Activated CD4-positive, alpha-beta T cell treated with anti-CD3 and anti-CD28 coated beads, Interleukin-2, amount 10 ng/mL, durations not matched to agents 7 days and 5 days (primary cell): Measurements from ENCODE around the gene MYO7B. TPM values are rescaled to one million over a fixed set of nuclear protein-coding genes. Genes with fewer than 3 reads are reported as not detected.
"Not testable (repeated sequence)": the region's sequence is repeated elsewhere in the genome, so short reads cannot be mapped to it uniquely, and the experiment has no call there.

Source experiments
- CTCF ChIA-PET: fragments of 350-600 bp; sonication (Branson Sonifier 250); formaldehyde crosslinking; loops from one replicate; lab custom pipeline; 2021; ENCODE audit warnings: antibody characterized with exemption; lab: Charles Lee
- POLR2A ChIA-PET: fragments of 350-600 bp; sonication (Branson Sonifier 250); formaldehyde crosslinking; loops from one replicate; lab custom pipeline; 2021; ENCODE audit warnings: antibody characterized with exemption; lab: Charles Lee
- DNase-seq: peaks from one replicate; pipeline ENCODE4 v3.0.0-alpha.2; 2020
- H3K27ac Mint-ChIP-seq: one replicate; pipeline ENCODE4 v1.8.0; 2021; ENCODE audit warnings: mild to moderate bottlenecking, moderate library complexity, mixed read lengths
- H3K27me3 Mint-ChIP-seq: one replicate; pipeline ENCODE4 v1.8.0; 2021; ENCODE audit warnings: mixed read lengths
- H3K36me3 Mint-ChIP-seq: one replicate; pipeline ENCODE4 v1.8.0; 2021; ENCODE audit warnings: low read depth, mixed read lengths
- H3K4me1 Mint-ChIP-seq: one replicate; pipeline ENCODE4 v1.8.0; 2021; ENCODE audit warnings: mixed read lengths
- H3K4me3 Mint-ChIP-seq: one replicate; pipeline ENCODE4 v1.8.0; 2021; ENCODE audit warnings: mild to moderate bottlenecking, moderate library complexity, mixed read lengths
- H3K9me3 Mint-ChIP-seq: one replicate; pipeline ENCODE4 v1.8.0; 2021; ENCODE audit warnings: mixed read lengths
- total RNA-seq, 2 experiments: library from RNA; stranded (reverse); gene quantifications; one replicate each; pipeline ENCODE4 v1.2.3, GENCODE V29; 2021

The MYO7B gene
- total RNA-seq, 2 experiments from 2014 or later: 0.60 to 0.69 TPM

- ChIA-PET CTCF (interaction anchor here (1.6 kb wide), 1 partner anchor 28 kb away, joined by 5 read pairs; no protein-coding TSS in a partner anchor), POLR2A (no interaction called here)
- no peak for DNase-seq
- Mint-ChIP-seq H3K27me3 (peaks cover 22% of the 10 kb centered on the region), H3K4me3 (no peak overlapping the region), H3K27ac (peak overlapping the region; percentile 91), H3K4me1 (peaks cover 21% of the 10 kb centered on the region), H3K9me3 (peaks cover 7% of the 10 kb centered on the region), H3K36me3 (peaks cover 6% of the 10 kb centered on the region)
Measured at GRCh38 chr2:127562936-127563335, 27.5 kb downstream of the MYO7B start.

- Mint-ChIP-seq H3K9me3 (peaks cover 7% of the 10 kb centered on the region), H3K36me3 (peaks cover 6% of the 10 kb centered on the region), H3K27me3 (peaks cover 14% of the 10 kb centered on the region), H3K27ac (peak overlapping the region; percentile 91), H3K4me3 (peak overlapping the region; percentile 37), H3K4me1 (peaks cover 21% of the 10 kb centered on the region)
- DNase-seq: peak; percentile 52
- ChIA-PET POLR2A (interaction anchor here (0.5 kb wide), 1 partner anchor 9 kb away, joined by 3 read pairs; no protein-coding TSS in a partner anchor), CTCF (interaction anchor here (1.1 to 1.6 kb wide), 2 partner anchors 27 to 138 kb away, joined by 3 to 5 read pairs; partner anchors contain the start of gene SFT2D3)
Measured at GRCh38 chr2:127563458-127564428, 28.3 kb downstream of the MYO7B start.

- Mint-ChIP-seq H3K27ac (peak overlapping the region; percentile 54), H3K27me3 (peaks cover 14% of the 10 kb centered on the region)
- POLR2A ChIA-PET: no interaction called here
Measured at GRCh38 chr2:127564429-127565260, 29.2 kb downstream of the MYO7B start.

DNA sequence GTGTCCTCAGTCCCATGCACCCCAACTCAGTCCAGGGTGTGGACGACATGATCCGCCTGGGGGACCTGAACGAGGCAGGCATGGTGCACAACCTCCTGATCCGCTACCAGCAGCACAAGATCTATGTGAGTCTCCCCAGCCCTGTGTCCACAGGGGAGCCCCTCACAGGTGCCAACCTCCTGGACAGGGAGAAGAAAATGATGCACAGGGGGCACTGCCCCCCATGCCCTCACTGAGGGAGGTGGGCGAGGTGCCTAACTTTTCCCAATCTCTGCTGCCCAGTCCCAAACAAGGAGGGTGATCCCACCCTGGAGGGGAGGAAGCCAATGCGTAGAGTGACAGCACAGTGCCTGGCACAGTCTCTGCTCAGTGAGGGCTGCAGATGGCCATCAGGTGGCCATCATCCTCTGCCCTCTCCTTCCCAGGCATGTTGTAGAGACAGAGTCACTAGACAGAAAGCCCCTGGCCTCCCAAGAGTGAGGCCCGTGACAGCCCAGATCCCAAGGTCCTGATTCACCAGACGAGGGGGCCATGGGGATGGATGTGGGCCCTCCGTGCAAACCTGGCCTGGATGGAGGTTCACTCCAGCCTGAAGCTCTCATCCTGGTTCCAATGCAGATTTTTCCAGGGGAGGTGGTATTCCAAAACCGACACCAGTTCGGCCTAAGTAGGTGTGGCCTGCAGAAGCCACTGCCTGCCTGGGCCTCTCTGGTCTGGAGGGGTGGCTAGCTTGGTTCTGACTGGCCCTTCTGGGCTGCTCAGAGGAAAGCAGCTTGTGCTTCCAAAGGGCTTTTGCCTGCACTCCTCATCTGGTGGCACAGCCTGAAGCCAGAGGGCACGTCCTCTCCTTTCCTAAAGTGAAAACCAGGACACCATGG lies 30.0 kb downstream of the MYO7B start:
- peaks cover 7% of the 10 kb centered on the region for H3K9me3 Mint-ChIP-seq
- H3K27me3 Mint-ChIP-seq: peaks cover 14% of the 10 kb centered on the region
- peaks cover 6% of the 10 kb centered on the region for H3K36me3 Mint-ChIP-seq
- CTCF ChIA-PET: interaction anchor here (0.6 kb wide), 1 partner anchor 498 kb away, joined by 3 read pairs; no protein-coding TSS in a partner anchor
- POLR2A ChIA-PET: no interaction called here
- H3K4me3 Mint-ChIP-seq: no peak overlapping the region
- H3K27ac Mint-ChIP-seq: no peak overlapping the region
- no peak for DNase-seq
- H3K4me1 Mint-ChIP-seq: peaks cover 21% of the 10 kb centered on the region

More at GRCh38 chr2:127564429-127565260, 29.2 kb downstream of the MYO7B start:
- Mint-ChIP-seq H3K36me3 (peaks cover 6% of the 10 kb centered on the region), H3K4me1 (peaks cover 21% of the 10 kb centered on the region), H3K9me3 (peaks cover 7% of the 10 kb centered on the region), H3K4me3 (no peak overlapping the region)
- CTCF ChIA-PET: interaction anchor here (1.1 kb wide), 1 partner anchor 137 kb away, joined by 3 read pairs; the partner anchor contains the start of gene SFT2D3
- DNase-seq: no peak

DNA sequence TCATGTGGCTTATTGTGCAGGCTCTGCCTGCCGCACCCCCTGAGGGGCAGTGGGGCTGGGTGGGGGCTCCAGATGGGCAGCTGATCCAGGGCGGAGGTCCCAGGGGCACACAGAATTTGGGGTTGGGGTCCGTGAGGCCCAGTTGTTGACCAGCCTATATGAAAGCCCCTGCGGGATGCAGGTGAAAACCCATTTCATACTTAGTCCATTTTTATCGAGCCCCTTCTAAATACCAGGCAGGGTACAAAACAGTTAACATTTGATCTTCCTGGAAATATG lies 30.6 kb downstream of the MYO7B start:
- no peak overlapping the region for H3K4me3 Mint-ChIP-seq
- CTCF ChIA-PET: interaction anchor here (0.6 kb wide), 1 partner anchor 499 kb away, joined by 3 read pairs; no protein-coding TSS in a partner anchor
- H3K27me3 Mint-ChIP-seq: peaks cover 17% of the 10 kb centered on the region
- H3K36me3 Mint-ChIP-seq: peaks cover 6% of the 10 kb centered on the region
- no peak overlapping the region for H3K27ac Mint-ChIP-seq
- POLR2A ChIA-PET: no interaction called here
- no peak for DNase-seq
- H3K4me1 Mint-ChIP-seq: peaks cover 21% of the 10 kb centered on the region
- peaks cover 7% of the 10 kb centered on the region for H3K9me3 Mint-ChIP-seq

DNA sequence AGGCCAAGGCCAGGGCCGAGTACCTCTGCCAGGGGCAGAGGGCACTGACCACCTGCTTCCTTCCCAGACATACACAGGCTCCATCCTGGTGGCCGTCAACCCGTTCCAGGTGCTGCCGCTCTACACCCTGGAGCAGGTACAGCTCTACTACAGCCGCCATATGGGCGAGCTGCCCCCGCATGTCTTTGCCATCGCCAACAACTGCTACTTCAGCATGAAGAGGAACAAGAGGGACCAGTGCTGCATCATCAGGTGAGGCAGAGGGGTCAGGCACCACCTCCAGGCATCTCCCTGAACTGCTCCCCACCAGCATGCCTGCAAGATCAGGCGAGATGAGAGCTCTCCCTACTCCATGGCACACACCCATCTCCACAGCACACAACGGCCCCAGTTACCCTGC lies 31.1 kb downstream of the MYO7B start:
- H3K4me1 Mint-ChIP-seq: peaks cover 21% of the 10 kb centered on the region
- POLR2A ChIA-PET: no interaction called here
- H3K27ac Mint-ChIP-seq: no peak overlapping the region
- H3K36me3 Mint-ChIP-seq: peaks cover 6% of the 10 kb centered on the region
- no peak for DNase-seq
- CTCF ChIA-PET: interaction anchor here (0.6 kb wide), 1 partner anchor 499 kb away, joined by 3 read pairs; no protein-coding TSS in a partner anchor
- H3K9me3 Mint-ChIP-seq: peaks cover 7% of the 10 kb centered on the region
- peaks cover 17% of the 10 kb centered on the region for H3K27me3 Mint-ChIP-seq
- H3K4me3 Mint-ChIP-seq: no peak overlapping the region

DNA sequence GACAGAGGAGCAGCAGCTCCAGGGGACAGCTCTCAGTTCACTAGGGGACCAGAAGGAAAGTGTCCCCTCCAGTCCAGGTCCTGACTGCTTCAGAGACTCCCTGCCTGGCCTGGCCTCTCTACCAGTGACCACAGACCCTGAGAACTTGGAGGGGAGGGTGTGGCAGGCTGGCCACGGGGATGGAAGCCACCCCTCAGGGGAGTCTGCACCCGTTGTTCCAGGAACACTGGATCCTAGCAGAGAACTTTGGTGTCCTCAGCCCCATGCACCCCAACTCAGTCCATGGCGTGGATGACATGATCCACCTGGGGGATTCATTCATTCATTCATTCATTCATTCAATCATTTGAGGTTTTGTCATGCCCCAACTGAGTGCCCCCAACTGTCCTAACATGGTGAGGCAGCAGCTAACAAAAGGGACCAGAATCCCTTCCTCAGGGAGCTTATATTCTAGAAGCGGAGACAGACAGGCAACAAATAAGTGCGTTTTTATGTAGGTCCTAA lies 31.9 kb downstream of the MYO7B start:
- no peak for DNase-seq
- no peak overlapping the region for H3K27ac Mint-ChIP-seq
- peaks cover 6% of the 10 kb centered on the region for H3K36me3 Mint-ChIP-seq
- peaks cover 21% of the 10 kb centered on the region for H3K4me1 Mint-ChIP-seq
- peaks cover 5% of the 10 kb centered on the region for H3K9me3 Mint-ChIP-seq
- CTCF ChIA-PET: interaction anchor here (0.6 to 1.6 kb wide), 2 partner anchors 17 to 24 kb away, joined by 3 to 7 read pairs; no protein-coding TSS in a partner anchor
- H3K27me3 Mint-ChIP-seq: peaks cover 18% of the 10 kb centered on the region
- no peak overlapping the region for H3K4me3 Mint-ChIP-seq
- POLR2A ChIA-PET: no interaction called here

- Mint-ChIP-seq H3K36me3 (peaks cover 2% of the 10 kb centered on the region), H3K27me3 (peaks cover 16% of the 10 kb centered on the region), H3K27ac (no peak overlapping the region), H3K9me3 (peaks cover 1% of the 10 kb centered on the region), H3K4me3 (no peak overlapping the region), H3K4me1 (peaks cover 17% of the 10 kb centered on the region)
- no peak for DNase-seq
- ChIA-PET POLR2A (no interaction called here), CTCF (interaction anchor here (0.7 to 1.6 kb wide), 3 partner anchors 12 to 82 kb away, joined by 3 to 7 read pairs (median 6); no protein-coding TSS in a partner anchor)
Measured at GRCh38 chr2:127568128-127568527, 32.6 kb downstream of the MYO7B start.

DNA sequence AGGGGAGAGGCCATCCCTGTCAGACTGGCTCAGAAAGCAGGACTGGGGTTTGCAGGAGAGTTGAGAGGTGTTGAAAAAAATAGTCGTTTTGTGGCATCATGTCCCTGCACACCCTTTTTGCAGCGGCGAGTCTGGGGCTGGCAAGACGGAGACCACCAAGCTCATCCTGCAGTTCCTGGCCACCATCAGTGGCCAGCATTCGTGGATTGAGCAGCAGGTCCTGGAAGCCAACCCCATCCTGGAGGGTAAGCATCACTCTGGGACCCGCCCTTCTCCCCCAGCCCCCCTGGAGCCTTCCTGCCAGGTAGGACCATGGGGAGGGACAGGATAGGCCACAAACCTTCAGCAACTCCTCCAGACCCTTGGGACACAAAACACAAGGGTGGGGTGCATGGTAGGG lies 34.2 kb downstream of the MYO7B start:
- H3K36me3 Mint-ChIP-seq: no peaks in the 10 kb centered on the region
- ChIA-PET POLR2A (no interaction called here), CTCF (no interaction called here)
- H3K27ac Mint-ChIP-seq: no peak overlapping the region
- no peaks in the 10 kb centered on the region for H3K9me3 Mint-ChIP-seq
- H3K4me1 Mint-ChIP-seq: peaks cover 2% of the 10 kb centered on the region
- no peak overlapping the region for H3K4me3 Mint-ChIP-seq
- peaks cover 22% of the 10 kb centered on the region for H3K27me3 Mint-ChIP-seq
- DNase-seq: no peak

DNA sequence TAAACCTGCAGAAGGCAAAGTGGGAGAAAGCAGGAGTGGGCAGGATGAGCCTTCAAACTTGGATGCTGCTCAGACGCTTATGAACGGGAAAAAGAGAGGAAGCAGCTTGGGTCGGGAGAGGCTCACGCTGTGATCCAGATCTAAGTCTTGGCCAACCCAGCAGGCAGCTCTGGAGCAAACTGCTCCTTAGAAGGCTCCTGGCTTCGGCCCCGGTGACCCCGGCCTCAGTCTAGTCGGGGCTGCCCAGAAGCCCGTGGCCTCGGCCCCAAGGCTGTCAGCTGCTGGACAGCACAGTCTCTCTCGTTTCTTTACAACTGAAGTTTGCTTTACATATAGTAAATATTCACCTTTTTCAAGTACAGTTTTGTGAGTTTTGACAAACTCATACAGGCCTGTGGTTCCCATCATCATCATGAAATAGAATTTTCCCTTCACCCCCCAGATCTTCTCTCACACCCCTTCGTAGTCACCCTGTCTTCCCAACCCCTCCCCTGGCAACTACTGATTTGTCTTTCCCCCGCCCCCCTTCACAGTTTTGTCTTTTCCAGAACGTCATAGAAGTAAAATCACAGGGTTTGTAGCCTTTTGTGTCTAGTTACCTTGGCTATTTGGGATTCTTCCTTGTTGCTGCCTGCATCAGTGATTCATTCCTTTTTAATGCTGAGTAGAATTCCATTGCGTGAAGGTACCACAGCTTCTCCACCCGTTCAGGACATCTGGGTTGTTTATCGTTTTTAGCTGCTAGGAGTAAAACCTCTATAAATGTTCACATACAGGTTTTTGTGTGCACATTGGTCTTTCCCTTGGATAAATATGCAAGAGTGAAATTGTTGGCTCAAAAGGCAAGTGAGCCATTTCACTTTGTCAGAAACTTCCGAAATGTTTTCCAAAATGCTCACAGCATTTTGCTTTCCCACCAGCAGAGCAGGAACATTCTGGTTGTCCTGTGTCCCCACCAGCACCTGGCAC lies 35.1 kb downstream of the MYO7B start:
- ChIA-PET POLR2A (no interaction called here), CTCF (no interaction called here)
- H3K27me3 Mint-ChIP-seq: peaks cover 22% of the 10 kb centered on the region

DNA sequence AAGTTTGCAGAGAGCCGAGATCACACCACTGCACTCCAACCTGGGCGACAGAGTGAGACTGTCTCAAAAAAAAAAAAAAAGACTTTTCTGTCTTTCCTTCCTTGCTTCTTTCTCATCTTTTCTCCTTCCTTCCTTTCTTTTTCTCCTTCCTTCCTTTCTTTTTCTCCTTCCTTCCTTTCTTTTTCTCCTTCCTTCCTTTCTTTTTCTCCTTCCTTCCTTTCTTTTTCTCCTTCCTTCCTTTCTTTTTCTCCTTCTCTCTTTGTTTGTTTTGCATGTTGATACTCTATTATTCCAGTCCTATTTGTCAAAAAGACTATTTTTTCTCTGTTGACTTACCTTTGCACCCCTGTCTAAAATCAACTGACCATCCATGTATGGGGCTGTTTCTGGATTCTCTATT lies 36.9 kb downstream of the MYO7B start:
- DNase-seq, H3K4me3 Mint-ChIP-seq, POLR2A ChIA-PET, H3K27ac Mint-ChIP-seq, CTCF ChIA-PET, H3K9me3 Mint-ChIP-seq, H3K36me3 Mint-ChIP-seq: not testable (repeated sequence)
- Mint-ChIP-seq H3K4me1 (peaks cover 22% of the 10 kb centered on the region), H3K27me3 (peaks cover 22% of the 10 kb centered on the region)

More for the DNA sequence above, 35.1 kb downstream of the MYO7B start:
- no peaks in the 10 kb centered on the region for H3K36me3 Mint-ChIP-seq
- no peak for DNase-seq
- H3K27ac Mint-ChIP-seq: no peak overlapping the region
- H3K4me1 Mint-ChIP-seq: peaks cover 10% of the 10 kb centered on the region
- H3K4me3 Mint-ChIP-seq: no peak overlapping the region
- no peaks in the 10 kb centered on the region for H3K9me3 Mint-ChIP-seq
